Stomach (tissue), 4 donors: ENCODE data around the gene IGSF3.

Source experiments
- POLR2A ChIP-seq, 4 donors: fragments of 450-650 bp; IDR thresholded peaks; one replicate each; pipeline ENCODE4 v1.6.1; 2016; ENCODE audit warnings: antibody characterized with exemption in 4 of 4, control low read depth in 2 of 4, mild to moderate bottlenecking in 1 of 4, moderate library complexity in 1 of 4
- TF ChIP-seq, protein P1 (sequence below), 7 experiments: fragments of 450-650 bp in 4 of 7; fragments of 200-600 bp in 3 of 7; sonication (generic) in 3 of 7; IDR thresholded peaks; one replicate each; pipeline ENCODE4 v1.5.1; 2016 to 2019; ENCODE audit warnings: antibody characterized with exemption in 7 of 7, control low read depth in 2 of 7, mild to moderate bottlenecking in 1 of 7

GRCh38 chr1:116690396-116690848 lies 22.9 kb upstream of the IGSF3 start:
- TF ChIP-seq, protein P1, sequence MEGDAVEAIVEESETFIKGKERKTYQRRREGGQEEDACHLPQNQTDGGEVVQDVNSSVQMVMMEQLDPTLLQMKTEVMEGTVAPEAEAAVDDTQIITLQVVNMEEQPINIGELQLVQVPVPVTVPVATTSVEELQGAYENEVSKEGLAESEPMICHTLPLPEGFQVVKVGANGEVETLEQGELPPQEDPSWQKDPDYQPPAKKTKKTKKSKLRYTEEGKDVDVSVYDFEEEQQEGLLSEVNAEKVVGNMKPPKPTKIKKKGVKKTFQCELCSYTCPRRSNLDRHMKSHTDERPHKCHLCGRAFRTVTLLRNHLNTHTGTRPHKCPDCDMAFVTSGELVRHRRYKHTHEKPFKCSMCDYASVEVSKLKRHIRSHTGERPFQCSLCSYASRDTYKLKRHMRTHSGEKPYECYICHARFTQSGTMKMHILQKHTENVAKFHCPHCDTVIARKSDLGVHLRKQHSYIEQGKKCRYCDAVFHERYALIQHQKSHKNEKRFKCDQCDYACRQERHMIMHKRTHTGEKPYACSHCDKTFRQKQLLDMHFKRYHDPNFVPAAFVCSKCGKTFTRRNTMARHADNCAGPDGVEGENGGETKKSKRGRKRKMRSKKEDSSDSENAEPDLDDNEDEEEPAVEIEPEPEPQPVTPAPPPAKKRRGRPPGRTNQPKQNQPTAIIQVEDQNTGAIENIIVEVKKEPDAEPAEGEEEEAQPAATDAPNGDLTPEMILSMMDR (IDR thresholded peaks at IDR 0.05), result no peak
- TF ChIP-seq POLR2A (IDR thresholded peaks at IDR 0.05), result no peak
